Measurements from ENCODE around the gene ST6GALNAC4.

DNA sequence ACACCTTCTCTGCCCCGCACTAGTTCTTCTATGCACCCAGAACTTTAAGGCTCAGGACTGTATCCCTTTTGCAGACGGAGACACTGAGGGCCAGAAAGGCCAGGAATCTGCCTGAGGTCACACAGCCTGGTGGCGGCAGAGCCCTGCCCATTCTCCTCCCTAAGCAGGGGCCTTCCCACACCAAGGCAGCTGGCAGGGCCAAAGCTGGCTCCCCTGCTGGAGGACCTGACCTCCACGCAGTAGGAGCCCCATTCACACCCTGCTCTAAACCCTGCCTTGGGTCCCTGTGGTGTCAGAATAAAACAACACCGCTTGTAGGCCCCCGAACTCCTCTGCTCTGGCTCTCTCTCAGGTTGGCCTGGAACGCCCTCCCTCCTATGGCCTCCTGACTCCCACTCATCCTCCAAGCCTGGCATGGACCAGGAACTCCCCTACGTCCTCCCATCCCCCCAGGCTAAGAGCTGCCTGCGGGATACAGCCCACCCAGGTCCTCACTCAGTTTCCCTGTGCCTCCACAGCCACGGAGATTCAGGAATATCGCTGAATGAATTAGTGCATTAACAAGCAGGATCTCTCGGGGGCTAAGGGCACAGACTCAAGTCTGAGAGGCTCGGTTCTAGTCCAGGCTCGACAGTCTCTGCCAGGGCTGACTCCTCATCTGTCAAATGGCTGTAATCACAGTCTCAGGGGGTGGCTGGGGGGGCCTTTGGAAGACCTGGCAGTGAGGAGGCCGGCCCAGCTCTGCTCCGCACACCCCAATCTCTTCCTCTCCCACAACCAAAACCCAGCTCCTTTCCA is 20.2 kb downstream of the ST6GALNAC4 start:
- TF ChIP-seq CTCF (IDR thresholded peaks at IDR 0.05), result no peak
- no peak for TF ChIP-seq POLR2AphosphoS5 (IDR thresholded peaks at IDR 0.05; ENCODE audit: low read depth, low read length)
- TF ChIP-seq REST (IDR thresholded peaks at IDR 0.05; ENCODE audit: insufficient read depth in 1 of 2, low read depth in 2 of 2, low read length in 1 of 2), result no peak
- no peak for TF ChIP-seq TCF7L2 (IDR thresholded peaks at IDR 0.05; ENCODE audit: low read depth, low read length)

Data from Panc1 (cell line).